Liver (tissue), 9 donors: Measurements from ENCODE around the gene STIM2. TPM values are rescaled to one million over a fixed set of nuclear protein-coding genes. Genes with fewer than 3 reads are reported as not detected.

Experiments
- DNase-seq: peaks from one replicate; pipeline ENCODE4 v3.0.0-alpha.2; 2017; ENCODE audit warnings: low spot score
- H3K27ac ChIP-seq, 2 donors: one replicate each; pipeline ENCODE4 v1.7.0; 2013; ENCODE audit warnings: inconsistent platforms in 2 of 2, low read length in 2 of 2, control low read depth in 1 of 2, low read depth in 1 of 2, mild to moderate bottlenecking in 1 of 2
- H3K27me3 ChIP-seq, 4 donors: one replicate each; pipeline versions ENCODE4 v1.6.1 to v1.7.0; 2013; ENCODE audit warnings: low read length in 3 of 4, inconsistent platforms in 1 of 4, mild to moderate bottlenecking in 1 of 4, moderate library complexity in 1 of 4; ENCODE audit not compliant: control insufficient read depth in 4 of 4, insufficient read depth in 4 of 4
- H3K36me3 ChIP-seq, 4 donors: one replicate each; pipeline versions ENCODE4 v1.6.1 to v1.7.0; 2013; ENCODE audit warnings: low read length in 3 of 4, mild to moderate bottlenecking in 3 of 4, low read depth in 1 of 4, moderate library complexity in 1 of 4; ENCODE audit not compliant: control insufficient read depth in 4 of 4, insufficient read depth in 3 of 4
- H3K4me1 ChIP-seq, 4 donors: one replicate each; pipeline versions ENCODE4 v1.6.1 to v1.7.0; 2013; ENCODE audit warnings: low read length in 3 of 4, mild to moderate bottlenecking in 3 of 4, moderate library complexity in 1 of 4; ENCODE audit not compliant: control insufficient read depth in 4 of 4, insufficient read depth in 4 of 4
- H3K4me3 ChIP-seq, 3 donors: one replicate each; pipeline versions ENCODE4 v1.6.1 to v1.7.0; 2013; ENCODE audit warnings: low read length in 3 of 3, control low read depth in 1 of 3, low read depth in 1 of 3, mild to moderate bottlenecking in 1 of 3
- H3K9ac ChIP-seq, 2 donors: one replicate each; pipeline ENCODE4 v1.7.0; 2013; ENCODE audit warnings: low read length in 2 of 2, mild to moderate bottlenecking in 2 of 2, moderate library complexity in 2 of 2, control low read depth in 1 of 2, low read depth in 1 of 2
- H3K9me3 ChIP-seq, 4 donors: one replicate each; pipeline versions ENCODE4 v1.6.1 to v1.7.0; 2013; ENCODE audit warnings: low read length in 3 of 4; ENCODE audit not compliant: control insufficient read depth in 4 of 4
- ATF3 ChIP-seq: IDR thresholded peaks from 2 replicates; pipeline ENCODE4 v1.6.1; 2016; ENCODE audit warnings: antibody characterized with exemption
- EGR1 ChIP-seq, 2 donors: IDR thresholded peaks; 2 replicates each; pipeline ENCODE4 v1.6.1; 2016 to 2018; ENCODE audit warnings: antibody characterized with exemption in 2 of 2, low read depth in 2 of 2
- FOXA1 ChIP-seq: IDR thresholded peaks from 2 replicates; pipeline ENCODE4 v1.6.1; 2016; ENCODE audit warnings: antibody characterized with exemption
- FOXA2 ChIP-seq: IDR thresholded peaks from 2 replicates; pipeline ENCODE4 v1.6.1; 2016; ENCODE audit warnings: antibody characterized with exemption
- GABPA ChIP-seq, 2 donors: IDR thresholded peaks in 1 of 2; conservative IDR thresholded peaks in 1 of 2; 2 replicates each; pipeline ENCODE4 v1.6.1; 2016; ENCODE audit warnings: antibody characterized with exemption in 2 of 2, mild to moderate bottlenecking in 1 of 2, moderate library complexity in 1 of 2
- HNF4A ChIP-seq, 2 donors: conservative IDR thresholded peaks; 2 replicates each; pipeline ENCODE4 v1.6.1; 2016; ENCODE audit warnings: antibody characterized with exemption in 2 of 2, mild to moderate bottlenecking in 2 of 2
- HNF4G ChIP-seq: IDR thresholded peaks from 2 replicates; pipeline ENCODE4 v1.6.1; 2016; ENCODE audit warnings: antibody characterized with exemption
- JUND ChIP-seq, 2 donors: IDR thresholded peaks; 2 replicates each; pipeline ENCODE4 v1.6.1; 2016; ENCODE audit warnings: antibody characterized with exemption in 2 of 2
- MAX ChIP-seq: IDR thresholded peaks from 2 replicates; pipeline ENCODE4 v1.6.1; 2016; ENCODE audit warnings: antibody characterized with exemption
- NR2F2 ChIP-seq: IDR thresholded peaks from 2 replicates; pipeline ENCODE4 v1.6.1; 2016; ENCODE audit warnings: antibody characterized with exemption
- RAD21 ChIP-seq, 2 donors: IDR thresholded peaks; 2 replicates each; pipeline ENCODE4 v1.6.1; 2016; ENCODE audit warnings: antibody characterized with exemption in 2 of 2, mild to moderate bottlenecking in 2 of 2
- REST ChIP-seq: IDR thresholded peaks from 2 replicates; pipeline ENCODE4 v1.6.1; 2016; ENCODE audit warnings: antibody characterized with exemption, mild to moderate bottlenecking
- RXRA ChIP-seq, 2 donors: IDR thresholded peaks; 2 replicates each; pipeline ENCODE4 v1.6.1; 2017 to 2018; ENCODE audit warnings: antibody characterized with exemption in 2 of 2, mild to moderate bottlenecking in 1 of 2
- SP1 ChIP-seq: IDR thresholded peaks from 2 replicates; pipeline ENCODE4 v1.6.1; 2018; ENCODE audit warnings: antibody characterized with exemption, mild to moderate bottlenecking
- YY1 ChIP-seq: IDR thresholded peaks from 2 replicates; pipeline ENCODE4 v1.6.1; 2016; ENCODE audit warnings: antibody characterized with exemption, mild to moderate bottlenecking
- ZBTB33 ChIP-seq: IDR thresholded peaks from 2 replicates; pipeline ENCODE4 v1.6.1; 2016; ENCODE audit warnings: antibody characterized with exemption
- WGBS: extraction: QIAGEN DNeasy Blood & Tissue Kit; methylation state at CpG from one replicate; pipeline ENCODE4 v1.1.7; 2013; 5-methylcytosine and 5-hydroxymethylcytosine counted together
- polyA plus RNA-seq, 2 donors: library from polyadenylated mRNA; stranded (reverse) in 1 of 2; unstranded in 1 of 2; fragments of 200-250 nt in 1 of 2; fragments of >200 nt in 1 of 2; fragmentation: Nextera tagmentation in 1 of 2; extraction: Ambion mirVana in 1 of 2; gene quantifications; one replicate each; pipeline versions ENCODE4 v1.2.1 to v1.2.3, GENCODE V29; 2013 to 2015
- total RNA-seq, 2 donors: library from RNA; depleted of rRNA; stranded (reverse); fragments of >200 nt; gene quantifications; one replicate each; pipeline ENCODE4 v1.2.3, GENCODE V29; 2014
- donor health status: healthy.
- donor health status: healthy.
- donor health status: healthy.
- donor health status: healthy.
- donor health status: healthy.

Gene STIM2
- total and polyA plus RNA-seq, 4 donors: 5.4 to 11.1 (median 6.9) TPM

- TF ChIP-seq RAD21 (IDR thresholded peaks at IDR 0.05) (no peak), YY1 (no peak), GABPA (IDR thresholded peaks at IDR 0.05 in 1 of 2, conservative IDR thresholded peaks at IDR 0.05 in 1 of 2) (no peak)
- H3K36me3 ChIP-seq: peaks cover 0 to 24% (median 12%) of the 10 kb centered on the region in 4 donors
- whole genome bisulfite sequencing: 93% methylated on average over 4 of the region's 4 CpGs
- no peak overlapping the region for H3K27ac ChIP-seq
- no peaks in the 10 kb centered on the region for H3K9me3 ChIP-seq
- no peak overlapping the region for H3K4me3 ChIP-seq
- DNase-seq: no peak
- H3K9ac ChIP-seq: no peak overlapping the region
- H3K27me3 ChIP-seq: no peaks in the 10 kb centered on the region
- no peaks in the 10 kb centered on the region for H3K4me1 ChIP-seq
Observed at GRCh38 chr4:27020203-27020602, 159.6 kb downstream of the STIM2 start.

- Histone ChIP-seq H3K36me3 (peaks cover 0 to 24% (median 12%) of the 10 kb centered on the region in 4 donors), H3K4me3 (no peak overlapping the region), H3K9me3 (no peaks in the 10 kb centered on the region), H3K9ac (no peak overlapping the region), H3K4me1 (no peaks in the 10 kb centered on the region), H3K27me3 (no peaks in the 10 kb centered on the region), H3K27ac (no peak overlapping the region)
- no peak for DNase-seq
- TF ChIP-seq FOXA2 (no peak), MAX (no peak), RAD21 (IDR thresholded peaks at IDR 0.05) (no peak), ATF3 (no peak), FOXA1 (no peak), SP1 (no peak), NR2F2 (no peak), ZBTB33 (no peak), RXRA (IDR thresholded peaks at IDR 0.05) (no peak), YY1 (no peak)
Observed at GRCh38 chr4:27020603-27021002, 160.0 kb downstream of the STIM2 start.

- no peaks in the 10 kb centered on the region for H3K4me1 ChIP-seq
- H3K9me3 ChIP-seq: no peaks in the 10 kb centered on the region
- no peak overlapping the region for H3K27ac ChIP-seq
- WGBS: 89% methylated on average over 3 of the region's 3 CpGs
- no peak overlapping the region for H3K9ac ChIP-seq
- no peak for DNase-seq
- H3K36me3 ChIP-seq: peaks cover 0 to 20% (median 11%) of the 10 kb centered on the region in 4 donors
- H3K27me3 ChIP-seq: no peaks in the 10 kb centered on the region
- no peak overlapping the region for H3K4me3 ChIP-seq
- no peak for TF ChIP-seq RXRA (IDR thresholded peaks at IDR 0.05)
- no peak for TF ChIP-seq HNF4A (conservative IDR thresholded peaks at IDR 0.05)
- TF ChIP-seq MAX: no peak
- no peak for TF ChIP-seq NR2F2
- TF ChIP-seq GABPA (IDR thresholded peaks at IDR 0.05 in 1 of 2, conservative IDR thresholded peaks at IDR 0.05 in 1 of 2): no peak
- TF ChIP-seq SP1: no peak
- TF ChIP-seq EGR1 (IDR thresholded peaks at IDR 0.05; ENCODE audit: low read depth in 2 of 2): no peak
- TF ChIP-seq ZBTB33: no peak
- TF ChIP-seq HNF4G: no peak
- no peak for TF ChIP-seq JUND (IDR thresholded peaks at IDR 0.05)
- TF ChIP-seq REST: no peak
- TF ChIP-seq RAD21 (IDR thresholded peaks at IDR 0.05): no peak
- no peak for TF ChIP-seq FOXA1
Observed at GRCh38 chr4:27022963-27023362, 162.3 kb downstream of the STIM2 start.
